H1 (cell line): Measurements from ENCODE around the gene FBXL12. TPM values are rescaled to one million over a fixed set of nuclear protein-coding genes. Genes with fewer than 3 reads are reported as not detected.

Experiments used
- CTCF ChIA-PET: fragments of 300-600 bp; sonication (Branson Sonifier 250); formaldehyde crosslinking; loops from one replicate; lab custom pipeline; 2021; ENCODE audit not compliant: partially characterized antibody; lab: Charles Lee
- POLR2A ChIA-PET: fragments of 300-600 bp; sonication (Branson Sonifier 250); formaldehyde crosslinking; loops from one replicate; lab custom pipeline; 2021; ENCODE audit warnings: inconsistent platforms; ENCODE audit not compliant: partially characterized antibody; lab: Charles Lee
- DNase-seq, 2 experiments: peaks; one replicate each; pipeline versions ENCODE4 v3.0.0 to v3.0.0-alpha.2; 2010 to 2022; ENCODE audit warnings: low spot score in 2 of 2, low read depth in 1 of 2, mixed read lengths in 1 of 2
- FAIRE-seq: peaks from 2 replicates; lab custom pipeline; 2011; peaks lifted over from hg19 to GRCh38; lab: Jason Lieb, UNC
- H2AFZ ChIP-seq: 2 replicates; pipeline ENCODE4 v1.8.1; 2012; ENCODE audit warnings: low read length, inconsistent platforms
- H2AK5ac ChIP-seq: 2 replicates; pipeline ENCODE4 v1.6.1; 2013; ENCODE audit warnings: low read depth, low read length
- H2BK120ac ChIP-seq: replicated peaks from 2 replicates; pipeline ENCODE3; 2013; ENCODE audit warnings: low read depth, low read length, inconsistent platforms
- H2BK12ac ChIP-seq: 2 replicates; pipeline ENCODE4 v1.6.1; 2013; ENCODE audit warnings: low read depth, low read length
- H2BK15ac ChIP-seq: 2 replicates; pipeline ENCODE4 v1.6.1; 2013; ENCODE audit warnings: low read length
- H2BK20ac ChIP-seq: 2 replicates; pipeline ENCODE4 v1.6.1; 2013; ENCODE audit warnings: low read length
- H2BK5ac ChIP-seq: 2 replicates; pipeline ENCODE4 v1.6.1; 2013; ENCODE audit warnings: low read depth, low read length
- H3K14ac ChIP-seq: 2 replicates; pipeline ENCODE4 v1.6.1; 2013; ENCODE audit warnings: inconsistent platforms; ENCODE audit not compliant: insufficient read length
- H3K18ac ChIP-seq: 2 replicates; pipeline ENCODE4 v1.6.1; 2013; ENCODE audit warnings: low read length; ENCODE audit errors: extremely low read depth
- H3K23ac ChIP-seq: 2 replicates; pipeline ENCODE4 v1.6.1; 2013; ENCODE audit warnings: inconsistent platforms; ENCODE audit not compliant: insufficient read length
- H3K23me2 ChIP-seq: 2 replicates; pipeline ENCODE4 v1.6.1; 2013; ENCODE audit warnings: low read depth, low read length
- H3K27ac ChIP-seq: 2 replicates; pipeline ENCODE4 v1.6.1; 2011; ENCODE audit warnings: low read depth, low read length, inconsistent platforms
- H3K27me3 ChIP-seq, 4 experiments: replicated peaks in 1 of 4; 1 replicate in 1 of 4; 2 replicates in 3 of 4; pipeline versions ENCODE4 v1.6.1 to v1.8.1; 2011 to 2013; ENCODE audit warnings: low read length in 3 of 4, mild to moderate bottlenecking in 3 of 4, inconsistent platforms in 2 of 4, mixed read lengths in 2 of 4, moderate library complexity in 1 of 4; ENCODE audit not compliant: control insufficient read depth in 3 of 4, insufficient read depth in 3 of 4; ENCODE audit errors: extremely low read depth in 1 of 4
- H3K36me3 ChIP-seq, 4 experiments: 2 replicates each; pipeline versions ENCODE4 v1.6.1 to v1.8.1; 2011 to 2013; ENCODE audit warnings: mild to moderate bottlenecking in 4 of 4, low read length in 3 of 4, moderate library complexity in 2 of 4, control low read depth in 1 of 4, inconsistent platforms in 1 of 4; ENCODE audit not compliant: insufficient read depth in 4 of 4, control insufficient read depth in 2 of 4
- H3K4ac ChIP-seq: replicated peaks from 2 replicates; pipeline ENCODE3; 2013; ENCODE audit warnings: low read length, low read depth, mixed read lengths, inconsistent platforms; ENCODE audit not compliant: insufficient read length
- H3K4me1 ChIP-seq, 4 experiments: replicated peaks in 1 of 4; 1 replicate in 1 of 4; 2 replicates in 3 of 4; pipeline versions ENCODE4 v1.6.1 to v1.8.1; 2011 to 2013; ENCODE audit warnings: low read length in 3 of 4, inconsistent platforms in 2 of 4, mixed read lengths in 1 of 4; ENCODE audit not compliant: insufficient read depth in 4 of 4, control insufficient read depth in 3 of 4
- H3K4me2 ChIP-seq, 2 experiments: 2 replicates each; pipeline versions ENCODE4 v1.6.1 to v1.8.1; 2011 to 2013; ENCODE audit warnings: low read depth in 2 of 2, low read length in 2 of 2, control low read depth in 1 of 2, inconsistent platforms in 1 of 2, mild to moderate bottlenecking in 1 of 2; ENCODE audit not compliant: insufficient read depth in 1 of 2
- H3K4me3 ChIP-seq, 4 experiments: fragments of 200-600, 300-600 bp in 1 of 4; sonication (generic), shearing (Covaris generic), sonication (Bioruptor Twin) in 1 of 4; 2 replicates each; pipeline versions ENCODE4 v1.5.1 to v1.8.1; 2011 to 2016; ENCODE audit warnings: low read length in 4 of 4, low read depth in 3 of 4, control low read depth in 2 of 4, inconsistent platforms in 2 of 4, mild to moderate bottlenecking in 2 of 4, mixed read lengths in 1 of 4, moderate library complexity in 1 of 4; ENCODE audit not compliant: insufficient read depth in 2 of 4; ENCODE audit errors: extremely low read depth in 1 of 4
- H3K56ac ChIP-seq: replicated peaks from 2 replicates; pipeline ENCODE3; 2013; ENCODE audit warnings: low read depth, mild to moderate bottlenecking, mixed read lengths, low read length, inconsistent platforms; ENCODE audit not compliant: insufficient read length
- H3K79me1 ChIP-seq: 2 replicates; pipeline ENCODE4 v1.6.1; 2013; ENCODE audit warnings: low read depth, low read length, control low read depth
- H3K79me2 ChIP-seq, 2 experiments: 2 replicates each; pipeline versions ENCODE4 v1.6.1 to v1.8.1; 2012 to 2013; ENCODE audit warnings: low read length in 2 of 2, mild to moderate bottlenecking in 2 of 2, inconsistent platforms in 1 of 2; ENCODE audit not compliant: insufficient read depth in 2 of 2, control insufficient read depth in 1 of 2
- H3K9ac ChIP-seq, 4 experiments: replicated peaks in 1 of 4; 1 replicate in 1 of 4; 2 replicates in 3 of 4; pipeline versions ENCODE4 v1.6.1 to v1.8.1; 2011 to 2013; ENCODE audit warnings: low read depth in 3 of 4, low read length in 3 of 4, control low read depth in 2 of 4, mild to moderate bottlenecking in 2 of 4, moderate library complexity in 2 of 4, inconsistent platforms in 1 of 4; ENCODE audit errors: extremely low read depth in 1 of 4
- H3K9me3 ChIP-seq, 2 experiments: 2 replicates each; pipeline versions ENCODE4 v1.6.1 to v1.8.1; 2012 to 2013; ENCODE audit warnings: mild to moderate bottlenecking in 2 of 2, moderate library complexity in 2 of 2, control low read depth in 1 of 2, inconsistent platforms in 1 of 2, low read depth in 1 of 2, low read length in 1 of 2, mixed read lengths in 1 of 2; ENCODE audit not compliant: insufficient read depth in 2 of 2
- H4K20me1 ChIP-seq, 2 experiments: replicated peaks in 1 of 2; 2 replicates each; pipeline versions ENCODE3 to v1.8.1; 2011 to 2013; ENCODE audit warnings: inconsistent platforms in 2 of 2, low read length in 2 of 2, mild to moderate bottlenecking in 1 of 2; ENCODE audit not compliant: insufficient read depth in 2 of 2, control insufficient read depth in 1 of 2
- H4K5ac ChIP-seq: 2 replicates; pipeline ENCODE4 v1.6.1; 2013; ENCODE audit warnings: low read length, low read depth, mixed read lengths, inconsistent platforms; ENCODE audit not compliant: insufficient read length
- H4K8ac ChIP-seq: 2 replicates; pipeline ENCODE4 v1.8.0; 2013; ENCODE audit warnings: mild to moderate bottlenecking, moderate library complexity, low read length, inconsistent platforms; ENCODE audit not compliant: insufficient read depth; ENCODE audit errors: extremely low read depth
- H4K91ac ChIP-seq: replicated peaks from 2 replicates; pipeline ENCODE3; 2013; ENCODE audit warnings: low read length, mixed read lengths, inconsistent platforms; ENCODE audit not compliant: insufficient read length
- BACH1 ChIP-seq: IDR thresholded peaks from 2 replicates; pipeline ENCODE4 v1.6.1; 2012; ENCODE audit warnings: low read length, improper control_type of control experiment
- CEBPB ChIP-seq: IDR thresholded peaks from 2 replicates; pipeline ENCODE4 v1.6.1; 2012; ENCODE audit warnings: low read depth, low read length
- CHD2 ChIP-seq: IDR thresholded peaks from 2 replicates; pipeline ENCODE4 v1.6.1; 2012; ENCODE audit warnings: low read length, improper control_type of control experiment
- EP300 ChIP-seq, 2 experiments: IDR thresholded peaks; 1 replicate in 1 of 2; 2 replicates in 1 of 2; pipeline ENCODE4 v1.6.1; 2011 to 2012; ENCODE audit warnings: low read depth in 2 of 2, low read length in 2 of 2, mild to moderate bottlenecking in 2 of 2, borderline replicate concordance in 1 of 2, inconsistent platforms in 1 of 2, moderate library complexity in 1 of 2
- GABPA ChIP-seq: IDR thresholded peaks from 2 replicates; pipeline ENCODE4 v1.6.1; 2011; ENCODE audit warnings: mild to moderate bottlenecking, low read length, moderate library complexity, borderline replicate concordance; ENCODE audit not compliant: insufficient read depth
- HDAC2 ChIP-seq, 2 experiments: fragments of 300-600 bp in 1 of 2; sonication (generic) in 1 of 2; IDR thresholded peaks; 2 replicates each; pipeline ENCODE4 v1.6.1; 2011 to 2012; ENCODE audit warnings: low read depth in 2 of 2, low read length in 2 of 2, mild to moderate bottlenecking in 2 of 2, moderate library complexity in 2 of 2, borderline replicate concordance in 1 of 2, inconsistent platforms in 1 of 2
- HDAC6 ChIP-seq: IDR thresholded peaks from one replicate; pipeline ENCODE4 v1.7.1; 2012; ENCODE audit warnings: low read depth, mild to moderate bottlenecking, inconsistent platforms, low read length, moderate library complexity
- JUN ChIP-seq: IDR thresholded peaks from 2 replicates; pipeline ENCODE4 v1.6.1; 2011; ENCODE audit warnings: low read depth, mild to moderate bottlenecking, improper control_type of control experiment, low read length
- POLR2A ChIP-seq, 2 experiments: IDR thresholded peaks; 1 replicate in 1 of 2; 2 replicates in 1 of 2; pipeline ENCODE4 v1.6.1; 2011; ENCODE audit warnings: low read depth in 2 of 2, low read length in 2 of 2, mild to moderate bottlenecking in 2 of 2; ENCODE audit errors: control extremely low read depth in 1 of 2
- POU5F1 ChIP-seq: IDR thresholded peaks from 2 replicates; pipeline ENCODE4 v1.6.1; 2011; ENCODE audit warnings: low read depth, mild to moderate bottlenecking, low read length, moderate library complexity
- RXRA ChIP-seq: IDR thresholded peaks from 2 replicates; pipeline ENCODE4 v1.6.1; 2011; ENCODE audit warnings: low read depth, mild to moderate bottlenecking, low read length, moderate library complexity; ENCODE audit not compliant: insufficient read depth
- SIX5 ChIP-seq: IDR thresholded peaks from 2 replicates; pipeline ENCODE4 v1.6.1; 2011; ENCODE audit warnings: mild to moderate bottlenecking, low read depth, low read length
- ZNF274 ChIP-seq: IDR thresholded peaks from 2 replicates; pipeline ENCODE4 v1.7.0; 2012; ENCODE audit warnings: low read length, borderline replicate concordance; ENCODE audit errors: extremely low read depth
- WGBS, 2 experiments: shearing (Covaris generic) in 1 of 2; methylation state at CpG; one replicate each; pipeline versions ENCODE4 v1.1.6 to v1.1.7; 2013 to 2015; ENCODE audit warnings: low lambda C conversion rate in 2 of 2, mixed read lengths in 2 of 2, inconsistent platforms in 1 of 2, low coverage in 1 of 2, missing lambda C conversion rate in 1 of 2; ENCODE audit not compliant: insufficient replicate concordance in 2 of 2, insufficient coverage in 1 of 2, insufficient read length in 1 of 2; ENCODE audit errors: extremely low coverage in 1 of 2, missing lambda C conversion rate in 1 of 2; 5-methylcytosine and 5-hydroxymethylcytosine counted together
- polyA plus RNA-seq, 7 experiments: library from polyadenylated mRNA; depleted of rRNA in 3 of 7; stranded (reverse) in 5 of 7; unstranded in 2 of 7; fragments of >200 nt in 5 of 7; fragments of 200-250 nt in 2 of 7; gene quantifications; 1 replicate in 5 of 7; 2 replicates in 1 of 7; 4 replicates in 1 of 7; pipeline versions ENCODE4 v1.2.1 to v1.2.3, GENCODE V29; 2011 to 2013; ENCODE audit warnings: missing spikeins in 2 of 7, mixed read lengths in 2 of 7
- total RNA-seq: library from RNA; stranded (reverse); fragmentation: NEBNext Ultra II Directional; extraction: Animal tissue kit (Norgen Biotek cat#: 25700); gene quantifications from 2 replicates; pipeline ENCODE4 v1.2.1, GENCODE V29; 2021

The FBXL12 gene
- total and polyA plus RNA-seq, 2 of the 8 experiments (the other 6 are each of a cell fraction or from before 2014, with no cell fraction given) = 24.6 to 62.3 TPM

GRCh38 chr19:9857076-9857721 lies 38.3 kb upstream of the FBXL12 start:
- Histone ChIP-seq H3K4ac (no peak overlapping the region), H3K23me2 (no peaks in the 10 kb centered on the region), H3K4me2 (no peak overlapping the region), H2BK20ac (no peak overlapping the region), H3K27ac (no peak overlapping the region), H2AFZ (no peak overlapping the region), H2BK5ac (no peak overlapping the region), H4K91ac (no peak overlapping the region), H3K4me1 (no peaks in the 10 kb centered on the region; a peak in 1 of 7 replicates), H2BK120ac (no peak overlapping the region), H3K14ac (no peak overlapping the region), H3K9ac (no peak overlapping the region), H3K4me3 (no peak overlapping the region), H2BK15ac (no peak overlapping the region), H3K9me3 (no peaks in the 10 kb centered on the region), H3K56ac (no peak overlapping the region), H4K8ac (no peak overlapping the region), H2AK5ac (no peak overlapping the region), H3K79me2 (no peaks in the 10 kb centered on the region), H3K27me3 (no peaks in the 10 kb centered on the region), H3K36me3 (peaks cover 0 to 12% (median 9%) of the 10 kb centered on the region in 4 experiments; a peak in 5 of 8 replicates), H4K20me1 (peaks cover 1 to 5% of the 10 kb centered on the region in 2 experiments), H4K5ac (no peak overlapping the region)
- POLR2A ChIA-PET = interaction anchor here (1.0 kb wide), 1 partner anchor 253 kb away, joined by 3 read pairs; no protein-coding TSS in a partner anchor
- 98% methylated on average over 13 of the region's 13 CpGs; no CpG with 5 or more reads in 1 of the 2 experiments for WGBS, 2 experiments
- CTCF ChIA-PET = interaction anchor here (3.5 kb wide), 1 partner anchor 9 kb away, joined by 18 read pairs; no protein-coding TSS in a partner anchor
- TF ChIP-seq CEBPB = no peak
- TF ChIP-seq GABPA = no peak
- TF ChIP-seq POU5F1 = no peak
- no peak for TF ChIP-seq EP300 (IDR thresholded peaks at IDR 0.05; ENCODE audit: borderline replicate concordance in 1 of 2, low read depth in 2 of 2, low read length in 2 of 2)
- TF ChIP-seq RXRA = no peak
- no peak for TF ChIP-seq HDAC2 (IDR thresholded peaks at IDR 0.05; ENCODE audit: borderline replicate concordance in 1 of 2, low read depth in 2 of 2, low read length in 2 of 2)
- no peak for TF ChIP-seq POLR2A (IDR thresholded peaks at IDR 0.05; ENCODE audit: control extremely low read depth in 1 of 2, low read depth in 2 of 2, low read length in 2 of 2)
- no peak for TF ChIP-seq ZNF274
- TF ChIP-seq SIX5 = no peak
- no peak for TF ChIP-seq CHD2
- TF ChIP-seq HDAC6 = no peak
- TF ChIP-seq BACH1 = no peak
- TF ChIP-seq JUN = no peak
- TF ChIP-seq, all 59 proteins: peak for 0
- no peak overlapping the region for H3K18ac ChIP-seq
- DNase-seq = no peak
- H3K79me1 ChIP-seq = no peaks in the 10 kb centered on the region
- H2BK12ac ChIP-seq = no peak overlapping the region
- no peak for FAIRE-seq
- no peak overlapping the region for H3K23ac ChIP-seq
